Forelimb muscle (tissue), 1 donor: ENCODE results near the gene ELSPBP1. TPM values are rescaled to one million over a fixed set of nuclear protein-coding genes. Genes with fewer than 3 reads are reported as not detected.
"Not testable (repeated sequence)": the region's sequence is repeated elsewhere in the genome, so short reads cannot be mapped to it uniquely, and the experiment has no call there.

Source experiments
- DNase-seq: peaks from one replicate; pipeline ENCODE4 v3.0.0-alpha.2; 2013; ENCODE audit warnings: low read depth
- polyA plus RNA-seq: library from polyadenylated mRNA; unstranded; fragments of 120-200 nt; gene quantifications from one replicate; pipeline ENCODE4 v1.2.1, GENCODE V29; 2013; ENCODE audit not compliant: insufficient read length

Gene ELSPBP1
- not detected for polyA plus RNA-seq

GRCh38 chr19:47994209-47994802 is at the start of gene ELSPBP1:
TSS of gene ELSPBP1 (plus strand) at chr19:47994632. CDS start at chr19:48008668, 14,036 bp downstream.
- DNase-seq, result no peak

- not testable (repeated sequence) for DNase-seq
Observed at GRCh38 chr19:47949852-47950521, 44.4 kb upstream of the ELSPBP1 start.

GRCh38 chr19:47952132-47952531 is 42.3 kb upstream of the ELSPBP1 start:
- not testable (repeated sequence) for DNase-seq

GRCh38 chr19:47955936-47956335 is 38.5 kb upstream of the ELSPBP1 start:
- not testable (repeated sequence) for DNase-seq

GRCh38 chr19:47973529-47973928 is 20.9 kb upstream of the ELSPBP1 start:
- no peak for DNase-seq

GRCh38 chr19:47991191-47991808 is 3.1 kb upstream of the ELSPBP1 start:
- DNase-seq, result no peak

- no peak for DNase-seq
Observed at GRCh38 chr19:47992070-47992469, 2.4 kb upstream of the ELSPBP1 start, which contains the start of gene BSPH1. TSS of gene BSPH1 (minus strand) at chr19:47992170. CDS start at chr19:47992081, 89 bp downstream.

GRCh38 chr19:47996230-47996727 is 1.8 kb downstream of the ELSPBP1 start:
- no peak for DNase-seq

GRCh38 chr19:47998800-47999199 is 4.4 kb downstream of the ELSPBP1 start:
- DNase-seq, result no peak

- no peak for DNase-seq
Observed at GRCh38 chr19:48000846-48001245, 6.4 kb downstream of the ELSPBP1 start.

GRCh38 chr19:48004236-48004635 is 9.8 kb downstream of the ELSPBP1 start:
- no peak for DNase-seq

- DNase-seq, result no peak
Observed at GRCh38 chr19:48006762-48007161, 12.3 kb downstream of the ELSPBP1 start.

- no peak for DNase-seq
Observed at GRCh38 chr19:48010932-48011758, 16.7 kb downstream of the ELSPBP1 start.

- no peak for DNase-seq
Observed at GRCh38 chr19:48020686-48021085, 26.3 kb downstream of the ELSPBP1 start.

- DNase-seq, result no peak
Observed at GRCh38 chr19:48023011-48023410, 28.6 kb downstream of the ELSPBP1 start.

- no peak for DNase-seq
Observed at GRCh38 chr19:48023518-48023917, 29.1 kb downstream of the ELSPBP1 start.

GRCh38 chr19:48025480-48025879 is 31.0 kb downstream of the ELSPBP1 start:
- no peak for DNase-seq

GRCh38 chr19:48029431-48029830 is 35.0 kb downstream of the ELSPBP1 start:
- DNase-seq, result no peak

- DNase-seq, result no peak
Observed at GRCh38 chr19:48030073-48030472, 35.6 kb downstream of the ELSPBP1 start.

GRCh38 chr19:48033604-48034003 is 39.2 kb downstream of the ELSPBP1 start:
- DNase-seq, result no peak

- no peak for DNase-seq
Observed at GRCh38 chr19:48036765-48037164, 42.3 kb downstream of the ELSPBP1 start.
